GM08714 (cell line): ENCODE measurements around the gene ERICH4.
"Not testable (repeated sequence)": the region's sequence is repeated elsewhere in the genome, so short reads cannot be mapped to it uniquely, and the experiment has no call there.

ENCODE experiments used
- H3K4me3 ChIP-seq: fragments of 200-500 bp; sonication (Bioruptor generic); 2 replicates; pipeline ENCODE4 v1.5.1; 2014; ENCODE audit warnings: mild to moderate bottlenecking, low read length, inconsistent platforms
- ZNF274 ChIP-seq: IDR thresholded peaks from 2 replicates; pipeline ENCODE4 v1.6.1; 2012; ENCODE audit warnings: mild to moderate bottlenecking, low read depth, low read length

Gene ERICH4

DNA sequence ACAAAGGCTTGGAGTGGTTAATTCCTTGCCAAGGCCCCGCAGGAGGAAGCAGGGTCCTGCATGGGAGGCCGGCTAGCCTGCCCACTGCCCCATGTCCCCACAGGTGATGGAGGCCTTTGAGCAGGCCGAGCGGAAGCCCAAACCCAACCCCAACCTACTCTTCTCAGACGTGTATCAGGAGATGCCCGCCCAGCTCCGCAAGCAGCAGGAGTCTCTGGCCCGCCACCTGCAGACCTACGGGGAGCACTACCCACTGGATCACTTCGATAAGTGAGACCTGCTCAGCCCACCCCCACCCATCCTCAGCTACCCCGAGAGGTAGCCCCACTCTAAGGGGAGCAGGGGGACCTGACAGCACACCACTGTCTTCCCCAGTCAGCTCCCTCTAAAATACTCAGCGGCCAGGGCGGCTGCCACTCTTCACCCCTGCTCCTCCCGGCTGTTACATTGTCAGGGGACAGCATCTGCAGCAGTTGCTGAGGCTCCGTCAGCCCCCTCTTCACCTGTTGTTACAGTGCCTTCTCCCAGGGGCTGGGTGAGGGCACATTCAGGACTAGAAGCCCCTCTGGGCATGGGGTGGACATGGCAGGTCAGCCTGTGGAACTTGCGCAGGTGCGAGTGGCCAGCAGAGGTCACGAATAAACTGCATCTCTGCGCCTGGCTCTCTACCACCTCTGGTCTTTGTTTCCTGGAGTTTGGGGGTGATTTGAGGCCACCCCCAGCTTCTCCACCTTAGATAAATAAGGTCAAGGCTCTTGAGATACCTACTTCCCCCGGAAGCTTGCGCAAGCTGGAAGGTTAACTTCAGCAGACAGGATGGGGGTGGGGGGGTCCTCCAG lies 18.4 kb upstream of the ERICH4 start:
- no peak overlapping the region for H3K4me3 ChIP-seq
- no peak for TF ChIP-seq ZNF274

- no peak overlapping the region for H3K4me3 ChIP-seq
- TF ChIP-seq ZNF274, result no peak
Measured at GRCh38 chr19:41425174-41426115, 17.5 kb upstream of the ERICH4 start.

- no peak for TF ChIP-seq ZNF274
- no peak overlapping the region for H3K4me3 ChIP-seq
Measured at GRCh38 chr19:41426116-41426841, 16.7 kb upstream of the ERICH4 start.

DNA sequence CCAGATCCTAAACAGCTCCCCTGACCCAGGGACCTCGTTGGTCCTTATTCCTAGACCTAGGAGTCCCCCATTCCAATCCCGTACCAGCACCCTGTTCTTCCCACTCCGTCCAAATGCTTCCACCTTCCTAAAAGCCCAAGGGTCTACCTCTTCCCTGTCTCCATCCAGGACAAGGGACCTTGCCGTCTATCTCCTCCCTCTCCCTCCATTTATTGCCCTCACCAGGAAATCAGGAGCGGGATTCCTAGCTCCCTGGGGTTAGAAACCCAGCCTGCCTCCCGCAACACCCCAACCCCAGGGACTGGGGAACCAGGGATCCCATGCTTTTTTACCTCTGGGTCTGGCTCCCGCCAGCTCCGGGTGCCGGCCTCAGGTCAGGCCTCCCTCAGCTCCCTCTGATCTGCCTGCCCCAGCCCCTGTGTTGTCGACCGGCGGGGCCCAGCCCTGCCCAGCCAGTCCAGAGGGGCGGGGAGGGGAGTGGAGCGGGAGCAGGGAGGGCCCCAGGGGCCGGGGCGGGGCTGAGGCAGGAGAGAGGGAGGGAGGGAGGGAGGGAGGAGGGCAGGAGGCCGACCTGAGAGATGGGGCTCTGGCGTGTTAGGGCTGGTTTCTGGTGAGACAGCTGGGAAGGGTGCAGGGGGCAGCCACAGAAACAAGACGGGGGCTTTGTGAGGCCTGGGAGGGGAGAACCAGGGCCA lies 15.9 kb upstream of the ERICH4 start, which contains the start of gene B3GNT8:
B3GNT8 (minus strand) TSS at position 423 of the 695 bp plus-strand sequence. CDS start 596 bp downstream, outside the sequence.
- peak within 1 kb of the TSS; percentile 39; the same call in 1 of the 2 replicates for H3K4me3 ChIP-seq
- no peak for TF ChIP-seq ZNF274

- H3K4me3 ChIP-seq, result peak overlapping the region; percentile 39; the same call in 1 of the 2 replicates
- no peak for TF ChIP-seq ZNF274
Measured at GRCh38 chr19:41427647-41428480, 15.1 kb upstream of the ERICH4 start.

DNA sequence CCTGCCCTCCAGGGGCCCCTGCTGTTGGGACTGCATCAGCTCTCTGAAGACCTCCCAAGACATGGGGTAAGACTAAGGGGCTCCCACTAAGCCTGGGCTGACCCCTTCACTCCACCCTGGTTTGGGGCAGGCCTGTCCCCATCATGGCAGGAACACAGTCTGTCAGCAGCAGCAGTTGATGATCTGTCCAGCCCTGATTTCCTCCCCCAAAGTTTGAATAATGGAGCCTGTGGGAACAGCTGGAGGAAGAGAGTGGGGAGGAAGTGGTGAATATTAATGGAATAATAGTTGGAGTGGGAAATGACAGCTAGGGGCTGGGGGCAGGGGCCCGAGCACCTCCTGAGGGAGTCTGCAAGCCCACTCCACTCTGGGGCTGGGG lies 14.5 kb upstream of the ERICH4 start:
- TF ChIP-seq ZNF274, result no peak
- H3K4me3 ChIP-seq, result peak overlapping the region; percentile 39; the same call in 1 of the 2 replicates

- H3K4me3 ChIP-seq, result no peak overlapping the region
- no peak for TF ChIP-seq ZNF274
Measured at GRCh38 chr19:41430922-41431321, 12.0 kb upstream of the ERICH4 start.

DNA sequence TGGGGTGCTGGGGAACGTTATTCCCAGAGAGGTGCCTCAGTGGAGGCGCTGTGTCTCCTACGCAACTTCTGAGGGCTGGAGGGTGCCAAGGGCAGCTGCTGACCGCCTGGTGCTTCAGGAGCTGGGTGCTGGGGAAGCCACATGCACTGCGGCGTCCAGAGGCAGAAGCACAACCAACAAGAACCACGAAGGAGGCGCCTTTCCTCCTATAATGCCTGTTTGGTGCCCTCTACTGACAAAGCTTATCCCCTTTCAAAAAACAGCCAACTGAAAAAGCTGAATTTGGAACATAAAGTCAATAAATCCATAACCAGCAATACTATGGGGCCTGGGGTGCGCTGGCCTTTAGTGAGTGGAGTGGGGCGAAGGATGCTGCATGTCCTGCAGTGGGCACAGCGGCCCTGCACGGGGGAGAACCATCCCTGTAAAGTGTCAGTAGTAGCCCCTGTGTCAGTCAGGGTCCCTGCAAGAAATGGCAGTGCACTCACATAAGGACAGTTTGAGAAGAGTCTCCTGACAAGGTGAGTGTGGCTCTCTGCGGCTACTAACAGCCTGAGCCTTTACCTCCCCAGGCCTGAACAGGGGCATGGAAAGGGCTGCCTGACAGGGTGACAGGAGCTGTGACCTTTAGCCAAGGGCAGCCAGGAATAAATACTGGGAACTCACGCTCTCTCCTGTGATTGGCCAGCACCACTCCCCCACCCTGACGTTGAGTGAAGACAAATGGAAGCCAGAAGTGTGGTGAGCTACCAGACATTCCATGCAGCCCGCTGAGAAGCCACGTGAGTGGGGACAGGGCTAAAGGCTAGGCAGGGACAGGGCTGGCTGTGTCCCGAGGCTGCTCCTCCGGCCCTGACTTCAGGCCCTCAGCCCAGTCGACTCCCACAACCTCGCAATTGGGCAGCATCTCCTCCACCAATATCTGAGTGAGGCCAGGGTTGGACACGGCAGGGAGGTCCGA lies 11.2 kb upstream of the ERICH4 start:
- TF ChIP-seq ZNF274, result no peak
- no peak overlapping the region for H3K4me3 ChIP-seq

- no peak for TF ChIP-seq ZNF274
Measured at GRCh38 chr19:41433171-41433570, 9.8 kb upstream of the ERICH4 start.

DNA sequence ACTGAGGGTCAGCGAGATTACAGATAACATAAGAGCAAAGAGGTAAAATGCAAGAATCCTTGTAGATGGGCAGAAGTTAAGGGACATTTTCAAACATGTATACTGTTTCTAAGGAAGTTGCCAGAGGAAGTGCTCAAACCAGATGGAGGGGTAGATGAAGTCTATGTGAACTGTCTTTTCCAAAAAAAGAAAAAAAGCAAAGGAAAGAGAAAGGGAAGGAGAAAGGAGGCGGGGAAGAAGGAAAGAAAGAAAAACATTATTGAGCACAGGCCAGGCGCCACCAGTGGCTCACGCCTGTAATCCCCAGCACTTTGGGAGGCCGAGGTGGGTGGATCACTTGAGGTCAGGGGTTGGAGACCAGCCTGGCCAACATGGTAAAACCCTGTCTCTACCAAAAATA lies 8.5 kb upstream of the ERICH4 start:
- TF ChIP-seq ZNF274, result no peak
- no peak overlapping the region for H3K4me3 ChIP-seq

More at GRCh38 chr19:41433171-41433570, 9.8 kb upstream of the ERICH4 start:
- H3K4me3 ChIP-seq, result no peak overlapping the region

DNA sequence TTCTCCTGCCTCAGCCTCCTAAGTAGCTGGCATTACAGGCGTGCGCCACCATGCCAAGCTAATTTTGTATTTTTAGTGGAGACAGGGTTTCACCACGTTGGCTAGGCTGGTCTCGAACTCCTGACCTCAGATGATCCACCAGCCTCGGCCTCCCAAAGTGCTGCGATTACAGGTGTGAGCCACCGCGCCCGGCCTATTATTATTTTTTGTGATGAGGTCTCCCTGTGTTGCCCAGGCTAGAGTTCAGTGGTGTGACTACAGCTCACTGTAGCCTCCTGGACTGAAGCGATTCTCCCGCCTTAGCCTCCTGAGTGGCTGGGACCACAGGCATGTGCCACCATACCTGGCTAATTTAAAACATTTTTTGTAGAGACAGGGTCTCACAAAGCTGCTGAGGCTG lies 7.6 kb upstream of the ERICH4 start:
- H3K4me3 ChIP-seq, result not testable (repeated sequence)

- H3K4me3 ChIP-seq, result no peak overlapping the region
- TF ChIP-seq ZNF274, result no peak
Measured at GRCh38 chr19:41435936-41436673, 6.9 kb upstream of the ERICH4 start.
